GM12872 (cell line): Measurements from ENCODE around the gene SYF2.

Experiments used
- CTCF ChIP-seq: IDR thresholded peaks from 3 replicates; pipeline ENCODE4 v1.5.1; 2011; ENCODE audit warnings: low read depth, mild to moderate bottlenecking, low read length, moderate library complexity; ENCODE audit not compliant: insufficient read depth

SYF2 gene

GRCh38 chr1:25217598-25218232 is 14.6 kb downstream of the SYF2 start:
- TF ChIP-seq CTCF = no peak

GRCh38 chr1:25217015-25217414 is 15.3 kb downstream of the SYF2 start:
- TF ChIP-seq CTCF = no peak

GRCh38 chr1:25216123-25216522 is 16.2 kb downstream of the SYF2 start:
- no peak for TF ChIP-seq CTCF

DNA sequence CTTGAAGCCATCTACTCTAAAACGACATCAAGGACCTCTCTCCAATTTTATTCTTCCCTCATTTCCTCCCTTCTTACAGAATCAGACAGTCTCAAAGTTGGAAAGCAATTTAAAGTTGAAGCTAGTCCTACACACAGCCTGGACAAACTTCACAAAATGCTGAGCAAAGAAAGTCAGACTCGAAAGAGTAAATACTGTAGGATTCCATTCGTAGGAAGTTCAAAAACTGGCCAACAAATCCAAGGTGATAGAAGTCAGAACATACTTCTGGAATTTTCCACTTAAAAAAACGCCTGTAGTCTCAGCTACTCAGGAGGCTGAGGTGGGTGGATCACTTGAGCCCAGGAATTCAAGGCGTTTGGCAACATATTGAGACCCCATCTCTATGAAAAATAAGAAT is 19.6 kb downstream of the SYF2 start:
- no peak for TF ChIP-seq CTCF

GRCh38 chr1:25210728-25211127 is 21.6 kb downstream of the SYF2 start:
- no peak for TF ChIP-seq CTCF

DNA sequence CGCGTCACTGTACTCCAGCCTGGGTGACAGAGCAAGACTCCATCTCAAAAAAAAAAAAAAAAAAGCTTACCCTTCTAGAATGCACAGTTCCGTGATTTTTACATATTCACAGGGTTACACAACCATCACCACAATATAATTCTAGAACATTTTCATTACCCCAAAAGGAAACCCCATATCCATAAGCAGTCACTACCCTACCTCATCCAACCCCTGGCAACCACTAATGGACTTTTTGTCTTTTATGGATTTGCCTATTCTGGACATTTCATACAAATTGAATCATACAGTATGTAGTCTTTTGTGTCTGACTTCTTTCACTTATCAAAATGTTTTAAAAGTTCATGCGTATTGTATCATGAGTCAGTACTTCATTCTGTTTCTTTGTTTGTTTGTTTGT is 22.8 kb downstream of the SYF2 start:
- no peak for TF ChIP-seq CTCF

- TF ChIP-seq CTCF = no peak
These were observed 23.6 kb downstream of the SYF2 start for GRCh38 chr1:25208561-25209222.
